HG03520 (cell line): ENCODE data around the gene CALN1.

Experiments
- ATAC-seq: cut with Tn5 transposase; IDR thresholded peaks from one replicate; pipeline ENCODE4 v1.9.1; 2021; ENCODE audit warnings: mild to moderate bottlenecking, moderate library complexity; ENCODE audit not compliant: unreplicated experiment

Gene CALN1

GRCh38 chr7:71896535-71896934 lies 515.6 kb downstream of the CALN1 start:
- no peak for ATAC-seq

DNA sequence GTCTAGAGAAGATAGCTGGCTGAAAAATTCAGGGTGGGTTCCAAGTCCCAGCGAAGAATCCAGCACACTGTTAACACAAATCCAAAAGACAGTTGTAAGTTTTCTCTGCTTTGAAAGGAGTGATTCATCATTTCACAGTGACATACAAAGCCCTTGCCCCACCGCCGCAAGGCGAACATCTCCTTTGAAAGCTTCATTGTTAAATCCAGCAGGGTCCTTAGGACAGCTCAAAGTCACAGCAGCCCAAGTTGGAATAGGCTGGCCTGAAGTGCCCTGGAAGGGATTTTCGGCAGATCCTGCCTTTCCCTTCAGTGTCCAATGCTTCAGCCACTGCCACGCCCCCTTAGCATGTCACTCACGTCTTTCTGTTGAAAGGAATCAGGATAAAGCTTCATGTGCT lies 526.1 kb downstream of the CALN1 start:
- ATAC-seq, result no peak

- no peak for ATAC-seq
Measured at GRCh38 chr7:71885487-71885886, 526.7 kb downstream of the CALN1 start.

DNA sequence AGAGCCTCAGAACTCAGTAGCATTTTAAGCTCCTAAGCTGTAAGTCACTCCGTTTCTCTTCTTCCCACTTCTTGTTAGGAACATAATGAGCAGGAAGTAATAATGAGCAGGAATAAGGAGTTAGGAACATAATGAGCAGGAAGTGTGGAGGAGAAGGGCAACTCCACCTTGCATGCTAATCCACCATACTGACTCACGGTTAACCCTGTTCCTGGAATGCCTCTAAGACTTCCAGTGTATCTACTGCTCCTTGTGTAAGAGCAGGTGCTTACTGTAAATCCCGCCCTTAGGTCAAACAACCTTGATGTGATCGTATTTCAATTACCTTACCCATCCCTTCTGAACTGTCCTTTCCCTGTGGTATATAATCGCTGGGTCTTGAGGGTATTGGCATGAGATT lies 528.7 kb downstream of the CALN1 start:
- no peak for ATAC-seq

DNA sequence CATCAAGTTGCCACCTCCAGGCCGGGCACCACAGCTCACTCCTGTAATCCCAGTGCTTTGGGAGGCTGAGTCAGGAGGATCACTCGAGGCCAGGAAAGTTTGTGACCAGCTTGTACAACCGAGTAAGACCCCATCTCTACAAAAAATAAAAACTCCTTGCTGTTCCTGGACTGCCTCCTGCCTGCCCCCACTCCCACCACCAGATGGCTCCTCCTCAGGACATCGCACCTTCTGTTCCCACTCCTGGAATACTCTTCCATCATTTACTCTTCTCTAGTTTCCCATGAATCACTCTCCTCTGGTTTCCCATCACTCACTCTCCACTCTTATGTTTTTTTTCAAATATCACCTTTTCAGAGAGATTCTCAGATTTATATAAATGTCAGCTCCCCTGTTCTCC lies 540.7 kb downstream of the CALN1 start:
- ATAC-seq, result no peak

DNA sequence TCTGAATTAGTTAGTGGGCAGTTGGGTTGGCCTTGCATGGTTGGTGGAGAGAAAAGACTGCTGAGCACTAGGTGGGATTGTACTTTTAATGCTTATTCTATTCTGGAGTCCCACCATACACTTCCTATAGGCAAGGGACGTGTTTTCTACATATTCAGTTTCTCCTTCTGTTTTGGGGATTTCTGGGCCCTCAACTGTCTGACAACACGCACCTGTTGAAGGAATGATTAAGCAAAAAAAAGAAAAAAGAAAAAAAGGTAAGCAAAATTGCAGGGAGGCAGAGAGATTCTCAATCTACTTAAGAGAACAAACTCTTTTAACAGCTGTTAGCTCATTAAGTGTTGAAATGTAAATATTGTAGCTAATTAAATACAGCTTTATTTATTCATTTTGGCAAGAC lies 541.3 kb downstream of the CALN1 start:
- ATAC-seq, result no peak

DNA sequence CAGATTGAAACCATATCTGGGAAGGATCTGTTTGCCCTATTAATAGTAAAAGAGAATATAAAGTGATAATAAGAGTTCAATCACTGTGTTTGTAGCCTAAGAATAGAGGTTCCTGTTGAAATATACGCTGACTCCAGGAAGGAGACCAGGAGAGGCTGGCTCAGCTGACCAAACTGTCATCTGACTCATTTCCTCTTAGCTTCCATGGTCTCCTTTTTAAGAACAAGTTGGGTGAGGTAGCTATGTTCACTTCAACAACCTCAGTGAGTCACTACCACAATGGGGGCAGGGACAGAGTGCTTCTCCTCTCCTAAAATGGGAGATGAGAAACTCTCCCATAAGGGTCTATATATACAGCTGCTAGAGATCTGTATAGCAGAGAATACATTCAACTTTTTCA lies 543.3 kb downstream of the CALN1 start:
- ATAC-seq, result no peak

- no peak for ATAC-seq
Measured at GRCh38 chr7:71867626-71868025, 544.5 kb downstream of the CALN1 start.

DNA sequence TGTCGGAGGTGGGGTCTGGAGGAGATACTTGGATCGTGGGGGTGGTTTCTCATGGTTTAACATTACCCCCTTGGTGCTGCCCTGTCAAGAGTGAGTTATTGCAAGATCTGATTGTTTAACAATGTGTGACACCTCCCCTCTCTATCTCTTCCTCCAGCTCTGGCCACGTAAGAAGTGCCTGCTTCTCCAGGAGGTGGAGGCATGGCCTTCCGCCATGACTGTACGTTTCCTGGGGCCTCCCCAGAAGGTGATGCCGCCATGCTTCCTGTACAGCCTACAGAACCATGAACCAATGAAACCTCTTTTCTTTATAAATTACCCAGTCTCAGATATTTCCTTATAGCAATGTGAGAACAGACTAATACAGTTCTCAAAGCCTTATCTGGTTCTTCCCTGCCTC lies 547.0 kb downstream of the CALN1 start:
- no peak for ATAC-seq

DNA sequence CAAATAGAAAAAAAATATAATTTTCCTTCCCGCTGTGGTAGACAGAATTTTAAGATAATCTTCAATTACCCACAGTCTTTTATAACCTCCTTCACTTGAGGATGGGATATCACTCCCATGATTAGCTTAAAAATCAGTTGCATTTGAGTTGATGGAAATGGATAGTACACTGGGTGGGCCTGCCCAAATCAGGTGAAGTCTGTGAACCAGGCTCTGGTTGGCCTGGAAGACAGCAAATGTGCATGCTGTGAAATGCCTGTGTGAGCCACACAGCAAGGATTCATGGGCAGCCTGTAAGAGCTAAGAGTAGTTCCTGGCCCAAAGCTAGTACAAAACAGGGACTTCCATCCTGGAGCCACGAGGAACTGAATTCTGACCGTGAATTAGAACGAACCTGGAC lies 548.0 kb downstream of the CALN1 start:
- ATAC-seq, result no peak

GRCh38 chr7:71860572-71860971 lies 551.6 kb downstream of the CALN1 start:
- ATAC-seq, result no peak

DNA sequence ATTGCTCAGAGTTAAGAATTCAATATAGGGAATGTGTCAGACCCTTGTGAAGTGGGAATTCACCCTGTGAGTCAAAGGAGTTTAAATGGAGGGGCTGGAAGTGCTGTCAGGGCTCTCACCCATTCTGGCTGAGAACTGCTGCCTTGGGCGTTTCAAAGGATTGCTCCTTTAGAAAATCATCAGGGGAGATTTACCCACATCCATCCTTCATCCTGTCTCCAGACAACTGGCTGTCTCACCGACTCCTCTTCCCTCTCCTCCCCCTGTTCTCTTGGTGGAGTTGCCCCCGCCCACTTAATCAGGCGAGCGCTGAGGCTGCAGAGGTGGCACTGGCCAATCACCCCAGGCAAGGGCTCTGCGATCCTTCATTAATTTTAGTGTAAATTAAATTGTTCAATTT lies 554.8 kb downstream of the CALN1 start:
- ATAC-seq, result no peak

GRCh38 chr7:71854546-71855397 lies 557.4 kb downstream of the CALN1 start:
- no peak for ATAC-seq

- no peak for ATAC-seq
Measured at GRCh38 chr7:71851776-71852498, 560.2 kb downstream of the CALN1 start.

- ATAC-seq, result no peak
Measured at GRCh38 chr7:71846160-71846559, 566.0 kb downstream of the CALN1 start.

GRCh38 chr7:71843676-71844075 lies 568.5 kb downstream of the CALN1 start:
- ATAC-seq, result no peak

DNA sequence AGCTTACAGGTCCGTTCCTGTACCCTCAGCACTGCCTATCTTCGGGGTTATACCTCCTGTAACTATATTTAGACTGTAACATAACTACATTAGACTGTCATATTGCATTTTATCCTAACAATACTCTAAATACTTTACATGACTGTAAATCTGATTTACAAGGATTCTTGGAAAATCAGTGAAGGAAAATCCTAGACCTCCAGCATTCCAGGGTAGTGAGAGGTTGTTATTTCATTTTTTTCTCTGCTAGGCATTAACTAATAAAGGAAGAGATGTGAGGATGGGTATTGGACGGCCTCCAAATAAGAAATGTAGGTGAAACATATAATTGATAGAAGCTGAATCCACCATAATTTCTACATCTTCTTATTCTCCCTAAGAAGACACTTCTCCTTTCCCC lies 569.4 kb downstream of the CALN1 start:
- ATAC-seq, result no peak

GRCh38 chr7:71842381-71842780 lies 569.8 kb downstream of the CALN1 start:
- ATAC-seq, result no peak

DNA sequence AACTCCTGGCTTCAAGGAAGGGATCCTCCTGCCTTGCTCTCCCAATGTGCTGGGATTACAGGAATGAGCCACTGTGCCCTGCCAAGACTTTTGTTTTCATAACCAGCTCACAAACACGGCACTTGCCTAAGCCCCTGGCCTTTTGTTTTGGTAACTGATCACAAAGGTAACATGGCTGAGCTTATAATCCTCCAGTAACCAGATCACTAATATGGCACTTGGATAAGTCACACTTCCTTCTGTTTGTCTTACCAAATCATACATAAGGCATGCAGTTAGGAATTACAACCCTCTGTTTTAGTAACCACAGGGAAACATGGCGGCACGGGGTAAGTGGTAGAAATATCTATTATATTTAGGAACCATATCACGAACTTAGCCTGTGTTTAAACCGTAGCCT lies 577.1 kb downstream of the CALN1 start:
- no peak for ATAC-seq

DNA sequence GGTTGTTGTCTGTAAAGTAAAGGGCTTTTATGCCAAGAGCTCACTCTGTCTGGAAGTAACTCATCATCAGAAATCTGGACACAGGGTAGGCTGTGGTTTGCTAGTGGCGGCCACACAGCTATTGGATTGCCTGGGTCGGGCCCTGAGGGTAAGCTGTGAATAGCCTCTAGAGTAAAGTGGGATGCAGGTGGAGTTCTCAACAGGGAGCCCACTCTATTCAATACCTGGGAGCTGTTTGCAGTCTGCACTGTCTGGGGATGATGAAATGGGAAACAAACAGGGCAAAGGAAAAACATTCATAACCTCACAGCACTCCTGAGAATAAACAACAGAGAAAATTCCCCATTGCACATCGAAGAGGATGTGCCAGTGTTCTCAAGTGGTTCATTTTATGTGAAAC lies 582.6 kb downstream of the CALN1 start:
- ATAC-seq, result no peak

DNA sequence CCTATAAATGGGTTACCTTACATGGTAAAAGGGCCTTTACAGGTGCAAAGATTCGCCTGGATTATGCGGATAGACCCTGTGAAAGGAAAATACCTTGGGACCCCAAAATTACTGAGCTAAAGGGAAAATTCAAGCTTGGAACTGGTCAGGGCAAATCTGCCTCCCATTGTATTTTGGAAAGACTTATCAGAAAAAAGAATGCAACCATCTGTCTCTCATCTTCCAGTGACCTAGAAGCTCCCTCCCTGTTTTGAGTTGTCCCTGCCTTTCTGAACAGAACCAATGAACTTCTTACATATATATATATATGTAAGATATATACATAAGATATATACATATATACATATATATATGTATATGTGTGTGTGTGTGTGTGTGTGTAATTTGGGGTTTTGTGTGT lies 583.8 kb downstream of the CALN1 start:
- ATAC-seq, result no peak

- ATAC-seq, result no peak
Measured at GRCh38 chr7:71826141-71826540, 586.0 kb downstream of the CALN1 start.
